HCT116 (cell line): ENCODE results near the gene CHN1.

Experiments used
- CTCF ChIP-seq, 3 experiments: fragments of 200-600 bp in 1 of 3; sonication (generic) in 1 of 3; IDR thresholded peaks in 2 of 3; conservative IDR thresholded peaks in 1 of 3; 2 replicates each; pipeline ENCODE4 v1.5.1; 2012 to 2017; ENCODE audit warnings: low read depth in 2 of 3, low read length in 2 of 3, antibody characterized with exemption in 1 of 3, borderline replicate concordance in 1 of 3, control low read depth in 1 of 3, mild to moderate bottlenecking in 1 of 3, mixed read lengths in 1 of 3, mixed run types in 1 of 3, moderate library complexity in 1 of 3; ENCODE audit not compliant: insufficient read depth in 1 of 3
- EGR1 ChIP-seq: IDR thresholded peaks from 2 replicates; pipeline ENCODE4 v1.6.1; 2012; ENCODE audit warnings: low read depth
- EZH2 ChIP-seq: fragments of 200-600 bp; sonication (generic); IDR thresholded peaks from 2 replicates; pipeline ENCODE4 v1.6.1; 2017; ENCODE audit warnings: antibody characterized with exemption, mixed run types
- EZH2phosphoT487 ChIP-seq: fragments of 200-600 bp; IDR thresholded peaks from 2 replicates; pipeline ENCODE4 v1.6.1; 2018; ENCODE audit warnings: antibody characterized with exemption, borderline replicate concordance
- POLR2A ChIP-seq: IDR thresholded peaks from 2 replicates; pipeline ENCODE4 v1.7.0; 2011; ENCODE audit warnings: borderline replicate concordance; ENCODE audit not compliant: insufficient read depth, insufficient read length; ENCODE audit errors: extremely low read depth
- RAD21 ChIP-seq: IDR thresholded peaks from 2 replicates; pipeline ENCODE4 v1.6.1; 2012; ENCODE audit warnings: low read depth, mild to moderate bottlenecking
- REST ChIP-seq: IDR thresholded peaks from 2 replicates; pipeline ENCODE4 v1.6.1; 2012; ENCODE audit warnings: low read depth
- SIN3A ChIP-seq: IDR thresholded peaks from 2 replicates; pipeline ENCODE4 v1.6.1; 2012; ENCODE audit warnings: low read depth
- SP1 ChIP-seq: IDR thresholded peaks from 2 replicates; pipeline ENCODE4 v1.6.1; 2012; ENCODE audit warnings: low read depth
- YY1 ChIP-seq: IDR thresholded peaks from 2 replicates; pipeline ENCODE4 v1.6.1; 2011; ENCODE audit warnings: low read length, low read depth, moderate library complexity, mild to moderate bottlenecking; ENCODE audit not compliant: insufficient replicate concordance; ENCODE audit errors: extremely low read depth
- ZFX ChIP-seq: fragments of 450-650 bp; IDR thresholded peaks from 2 replicates; pipeline ENCODE4 v1.6.1; 2017
- ZNF274 ChIP-seq: fragments of 200-500 bp; sonication (Bioruptor generic); IDR thresholded peaks from 2 replicates; pipeline ENCODE4 v1.6.1; 2014; ENCODE audit warnings: mild to moderate bottlenecking, low read depth, low read length, inconsistent platforms

GRCh38 chr2:174792309-174793025 lies 212.7 kb downstream of the CHN1 start:
- no peak for TF ChIP-seq CTCF (IDR thresholded peaks at IDR 0.05 in 2 of 3, conservative IDR thresholded peaks at IDR 0.05 in 1 of 3; ENCODE audit: borderline replicate concordance in 1 of 3, insufficient read depth in 1 of 3, low read depth in 2 of 3, low read length in 2 of 3)
- TF ChIP-seq ZNF274, result no peak
- TF ChIP-seq EZH2, result no peak
- no peak for TF ChIP-seq EGR1
- TF ChIP-seq ZFX, result no peak
- TF ChIP-seq POLR2A, result no peak
- TF ChIP-seq RAD21, result no peak
- no peak for TF ChIP-seq YY1
- TF ChIP-seq SP1, result no peak
- no peak for TF ChIP-seq SIN3A
- no peak for TF ChIP-seq EZH2phosphoT487
- no peak for TF ChIP-seq REST
